Measurements from ENCODE around the gene HDAC4.

Gene HDAC4

GRCh38 chr2:239305222-239305575 is 95.6 kb downstream of the HDAC4 start:
- peaks cover 80% of the 10 kb centered on the region for H3K4me1 ChIP-seq (ENCODE audit: insufficient read depth, low read length)
- H3K27ac ChIP-seq (ENCODE audit: low read depth, low read length): peak overlapping the region; percentile 84
- peak overlapping the region in 1 of 2 donors; percentile 60 for H3K4me3 ChIP-seq (ENCODE audit: low read depth in 1 of 2, low read length in 2 of 2)
- no peaks in the 10 kb centered on the region for H3K9me3 ChIP-seq (ENCODE audit: low read length)
- H3K9ac ChIP-seq (ENCODE audit: low read length): peak overlapping the region; percentile 63
- H3K36me3 ChIP-seq (ENCODE audit: insufficient read depth, low read length): no peaks in the 10 kb centered on the region
- H3K27me3 ChIP-seq (ENCODE audit: control insufficient read depth in 1 of 2, insufficient read depth in 2 of 2, low read length in 2 of 2): no peaks in the 10 kb centered on the region

- Histone ChIP-seq H3K4me3 (ENCODE audit: low read depth in 1 of 2, low read length in 2 of 2) (peak overlapping the region in 1 of 2 donors; percentile 60), H3K4me1 (ENCODE audit: insufficient read depth, low read length) (peaks cover 80% of the 10 kb centered on the region), H3K9ac (ENCODE audit: low read length) (peak overlapping the region; percentile 63)
Measured at GRCh38 chr2:239304533-239305221, 96.1 kb downstream of the HDAC4 start.

GRCh38 chr2:239303711-239304532 is 96.9 kb downstream of the HDAC4 start:
- peak overlapping the region in 1 of 2 donors; percentile 25 for H3K4me3 ChIP-seq (ENCODE audit: low read depth in 1 of 2, low read length in 2 of 2)
- peaks cover 82% of the 10 kb centered on the region for H3K4me1 ChIP-seq (ENCODE audit: insufficient read depth, low read length)
- H3K9ac ChIP-seq (ENCODE audit: low read length): peak overlapping the region; percentile 56
- H3K9me3 ChIP-seq (ENCODE audit: low read length): no peaks in the 10 kb centered on the region
- H3K27me3 ChIP-seq (ENCODE audit: control insufficient read depth in 1 of 2, insufficient read depth in 2 of 2, low read length in 2 of 2): no peaks in the 10 kb centered on the region
- H3K27ac ChIP-seq (ENCODE audit: low read depth, low read length): peak overlapping the region; percentile 84
- H3K36me3 ChIP-seq (ENCODE audit: insufficient read depth, low read length): no peaks in the 10 kb centered on the region

More at GRCh38 chr2:239304533-239305221, 96.1 kb downstream of the HDAC4 start:
- Histone ChIP-seq H3K36me3 (ENCODE audit: insufficient read depth, low read length) (no peaks in the 10 kb centered on the region), H3K27ac (ENCODE audit: low read depth, low read length) (peak overlapping the region; percentile 84), H3K9me3 (ENCODE audit: low read length) (no peaks in the 10 kb centered on the region), H3K27me3 (ENCODE audit: control insufficient read depth in 1 of 2, insufficient read depth in 2 of 2, low read length in 2 of 2) (no peaks in the 10 kb centered on the region)

GRCh38 chr2:239302808-239303557 is 97.8 kb downstream of the HDAC4 start:
- no peaks in the 10 kb centered on the region for H3K27me3 ChIP-seq (ENCODE audit: control insufficient read depth in 1 of 2, insufficient read depth in 2 of 2, low read length in 2 of 2)
- peaks cover 89% of the 10 kb centered on the region for H3K4me1 ChIP-seq (ENCODE audit: insufficient read depth, low read length)
- H3K36me3 ChIP-seq (ENCODE audit: insufficient read depth, low read length): no peaks in the 10 kb centered on the region
- no peak overlapping the region for H3K4me3 ChIP-seq (ENCODE audit: low read depth in 1 of 2, low read length in 2 of 2)
- peak overlapping the region; percentile 84 for H3K27ac ChIP-seq (ENCODE audit: low read depth, low read length)
- peak overlapping the region; percentile 56 for H3K9ac ChIP-seq (ENCODE audit: low read length)
- H3K9me3 ChIP-seq (ENCODE audit: low read length): no peaks in the 10 kb centered on the region

- Histone ChIP-seq H3K4me3 (ENCODE audit: low read depth in 1 of 2, low read length in 2 of 2) (no peak overlapping the region), H3K27ac (ENCODE audit: low read depth, low read length) (peak overlapping the region; percentile 84), H3K4me1 (ENCODE audit: insufficient read depth, low read length) (peaks cover 94% of the 10 kb centered on the region), H3K9ac (ENCODE audit: low read length) (peak overlapping the region; percentile 2), H3K27me3 (ENCODE audit: control insufficient read depth in 1 of 2, insufficient read depth in 2 of 2, low read length in 2 of 2) (no peaks in the 10 kb centered on the region), H3K9me3 (ENCODE audit: low read length) (no peaks in the 10 kb centered on the region), H3K36me3 (ENCODE audit: insufficient read depth, low read length) (no peaks in the 10 kb centered on the region)
Measured at GRCh38 chr2:239302083-239302807, 98.6 kb downstream of the HDAC4 start.

GRCh38 chr2:239300871-239301735 is 99.7 kb downstream of the HDAC4 start:
- Histone ChIP-seq H3K9me3 (ENCODE audit: low read length) (no peaks in the 10 kb centered on the region), H3K36me3 (ENCODE audit: insufficient read depth, low read length) (no peaks in the 10 kb centered on the region), H3K4me1 (ENCODE audit: insufficient read depth, low read length) (peaks cover 93% of the 10 kb centered on the region), H3K9ac (ENCODE audit: low read length) (no peak overlapping the region), H3K27ac (ENCODE audit: low read depth, low read length) (peak overlapping the region; percentile 70), H3K4me3 (ENCODE audit: low read depth in 1 of 2, low read length in 2 of 2) (peak overlapping the region in 1 of 2 donors; percentile 44), H3K27me3 (ENCODE audit: control insufficient read depth in 1 of 2, insufficient read depth in 2 of 2, low read length in 2 of 2) (no peaks in the 10 kb centered on the region)

- no peak overlapping the region for H3K27ac ChIP-seq (ENCODE audit: low read depth, low read length)
- H3K4me1 ChIP-seq (ENCODE audit: insufficient read depth, low read length): peaks cover 95% of the 10 kb centered on the region
- no peaks in the 10 kb centered on the region for H3K9me3 ChIP-seq (ENCODE audit: low read length)
- no peak overlapping the region for H3K9ac ChIP-seq (ENCODE audit: low read length)
- H3K36me3 ChIP-seq (ENCODE audit: insufficient read depth, low read length): no peaks in the 10 kb centered on the region
- H3K4me3 ChIP-seq (ENCODE audit: low read depth in 1 of 2, low read length in 2 of 2): peak overlapping the region in 1 of 2 donors; percentile 44
- no peaks in the 10 kb centered on the region for H3K27me3 ChIP-seq (ENCODE audit: control insufficient read depth in 1 of 2, insufficient read depth in 2 of 2, low read length in 2 of 2)
Measured at GRCh38 chr2:239300242-239300641, 100.6 kb downstream of the HDAC4 start.

GRCh38 chr2:239299218-239299939 is 101.4 kb downstream of the HDAC4 start:
- no peak overlapping the region for H3K9ac ChIP-seq (ENCODE audit: low read length)
- H3K27ac ChIP-seq (ENCODE audit: low read depth, low read length): peak overlapping the region; percentile 19
- H3K9me3 ChIP-seq (ENCODE audit: low read length): no peaks in the 10 kb centered on the region
- H3K4me1 ChIP-seq (ENCODE audit: insufficient read depth, low read length): peaks cover 91% of the 10 kb centered on the region
- H3K27me3 ChIP-seq (ENCODE audit: control insufficient read depth in 1 of 2, insufficient read depth in 2 of 2, low read length in 2 of 2): no peaks in the 10 kb centered on the region
- H3K4me3 ChIP-seq (ENCODE audit: low read depth in 1 of 2, low read length in 2 of 2): no peak overlapping the region
- H3K36me3 ChIP-seq (ENCODE audit: insufficient read depth, low read length): no peaks in the 10 kb centered on the region

- Histone ChIP-seq H3K27me3 (ENCODE audit: control insufficient read depth in 1 of 2, insufficient read depth in 2 of 2, low read length in 2 of 2) (no peaks in the 10 kb centered on the region), H3K9ac (ENCODE audit: low read length) (no peak overlapping the region), H3K27ac (ENCODE audit: low read depth, low read length) (peak overlapping the region; percentile 48), H3K9me3 (ENCODE audit: low read length) (no peaks in the 10 kb centered on the region), H3K4me3 (ENCODE audit: low read depth in 1 of 2, low read length in 2 of 2) (peak overlapping the region in 1 of 2 donors; percentile 19), H3K36me3 (ENCODE audit: insufficient read depth, low read length) (no peaks in the 10 kb centered on the region), H3K4me1 (ENCODE audit: insufficient read depth, low read length) (peaks cover 91% of the 10 kb centered on the region)
Measured at GRCh38 chr2:239298116-239298804, 102.6 kb downstream of the HDAC4 start.
